D721Med (cell line): ENCODE data around the gene CFL1.
"Not testable (repeated sequence)": the region's sequence is repeated elsewhere in the genome, so short reads cannot be mapped to it uniquely, and the experiment has no call there.

Experiments used
- DNase-seq: peaks from one replicate; pipeline ENCODE4 v3.0.0; 2011; ENCODE audit warnings: low spot score; ENCODE audit not compliant: insufficient read length
- FAIRE-seq: peaks from 2 replicates; lab custom pipeline; 2011; peaks lifted over from hg19 to GRCh38; lab: Jason Lieb, UNC
- CTCF ChIP-seq: IDR thresholded peaks from 2 replicates; pipeline ENCODE4 v1.5.1; 2012; ENCODE audit warnings: mild to moderate bottlenecking, control low read depth; ENCODE audit not compliant: insufficient read depth; ENCODE audit errors: missing control alignments

Gene CFL1

GRCh38 chr11:65833297-65834030 is 24.5 kb downstream of the CFL1 start, which contains the start of gene SNX32:
SNX32 (plus strand) TSS chr11:65833963; CDS start chr11:65834066, 103 bp downstream.
- peak; percentile 91 for DNase-seq
- no peak for TF ChIP-seq CTCF
- no peak for FAIRE-seq

- not testable (repeated sequence) for DNase-seq, FAIRE-seq
Observed at GRCh38 chr11:65832231-65832630, 25.7 kb downstream of the CFL1 start.

- DNase-seq, result no peak
- no peak for FAIRE-seq
- TF ChIP-seq CTCF, result no peak
Observed at GRCh38 chr11:65829459-65829858, 28.5 kb downstream of the CFL1 start.

GRCh38 chr11:65826984-65827735 is 30.8 kb downstream of the CFL1 start:
- no peak for TF ChIP-seq CTCF
- FAIRE-seq (no peak), DNase-seq (no peak)

- TF ChIP-seq CTCF, result no peak
- FAIRE-seq (no peak), DNase-seq (no peak)
Observed at GRCh38 chr11:65822776-65823528, 35.0 kb downstream of the CFL1 start.

GRCh38 chr11:65821107-65821506 is 36.9 kb downstream of the CFL1 start:
- DNase-seq, result no peak
- FAIRE-seq, result no peak
- no peak for TF ChIP-seq CTCF
